K562 (cell line): Measurements from ENCODE around the gene HOXA11. TPM values are rescaled to one million over a fixed set of nuclear protein-coding genes. Genes with fewer than 3 reads are reported as not detected.

Experiments used
- BRD9 ChIP-seq: fragments of 450-650 bp; IDR thresholded peaks from 2 replicates; pipeline ENCODE4 v1.6.1; 2018; ENCODE audit warnings: low read depth; ENCODE audit not compliant: partially characterized antibody
- CHD2 ChIP-seq: IDR thresholded peaks from 2 replicates; pipeline ENCODE4 v1.6.1; 2011; ENCODE audit warnings: low read depth, low read length
- JUNB ChIP-seq: fragments of 450-650 bp; formaldehyde crosslinking; conservative IDR thresholded peaks from 2 replicates; pipeline ENCODE4 v1.4.0; 2020; ENCODE audit warnings: mild to moderate bottlenecking
- MCM2 ChIP-seq: fragments of 450-650 bp; IDR thresholded peaks from 2 replicates; pipeline ENCODE4 v1.6.1; 2017; ENCODE audit warnings: low read depth, mild to moderate bottlenecking
- PHB ChIP-seq: fragments of 250-450 bp; sonication (Bioruptor Pico); IDR thresholded peaks from 2 replicates; pipeline ENCODE4 v1.5.0; 2021
- PHTF2 ChIP-seq: fragments of 250-450 bp; sonication (Bioruptor Pico); IDR thresholded peaks from 2 replicates; pipeline ENCODE4 v1.5.0; 2021; ENCODE audit warnings: mild to moderate bottlenecking
- RNF2 ChIP-seq: sonication (generic); IDR thresholded peaks from 2 replicates; pipeline ENCODE4 v1.6.1; 2016
- SAFB2 ChIP-seq: fragments of 200-400 bp; formaldehyde crosslinking; IDR thresholded peaks from 2 replicates; pipeline ENCODE4 v1.6.1; 2018; ENCODE audit warnings: borderline replicate concordance, low read length, low read depth, moderate library complexity; ENCODE audit not compliant: severe bottlenecking
- STAG1 ChIP-seq: sonication (generic); formaldehyde crosslinking; IDR thresholded peaks from 2 replicates; pipeline ENCODE4 v1.5.0; 2020; ENCODE audit warnings: missing genetic modification reagents, borderline replicate concordance
- TBL1XR1 ChIP-seq, 2 experiments: IDR thresholded peaks; 2 replicates each; pipeline ENCODE4 v1.6.1; 2012; ENCODE audit warnings: improper control_type of control experiment in 2 of 2, low read length in 2 of 2, mild to moderate bottlenecking in 1 of 2
- TCF3 ChIP-seq: sonication (generic); formaldehyde crosslinking; IDR thresholded peaks from 2 replicates; pipeline ENCODE4 v1.4.0; 2020; ENCODE audit warnings: mild to moderate bottlenecking, missing genetic modification reagents
- ZFX ChIP-seq: sonication (generic); formaldehyde crosslinking; IDR thresholded peaks from 2 replicates; pipeline ENCODE4 v1.8.0; 2022; ENCODE audit warnings: mild to moderate bottlenecking, missing genetic modification reagents, moderate library complexity
- ZNF76 ChIP-seq: fragments of 250-450 bp; sonication (Bioruptor Pico); IDR thresholded peaks from 2 replicates; pipeline ENCODE4 v1.4.0; 2020; ENCODE audit warnings: mild to moderate bottlenecking, moderate library complexity, borderline replicate concordance
- polyA plus RNA-seq, 8 experiments: library from polyadenylated mRNA; depleted of rRNA in 4 of 8; stranded (reverse) in 5 of 8; unstranded in 3 of 8; fragments of >200 nt; fragmentation: Nextera tagmentation in 2 of 8; fragmentation: Illumina TruSeq in 1 of 8; extraction: Ambion mirVana in 2 of 8; extraction: Trizol in 1 of 8; gene quantifications; 2 replicates each; pipeline versions ENCODE4 v1.2.1 to v1.2.3, GENCODE V29; 2011 to 2014; ENCODE audit warnings: inconsistent platforms in 1 of 8, missing spikeins in 1 of 8
- total RNA-seq, 7 experiments: library from RNA; depleted of rRNA in 6 of 7; stranded (reverse); fragments of >200 nt in 6 of 7; fragmentation: Illumina TruSeq in 2 of 7; extraction: Trizol in 2 of 7; gene quantifications; 2 replicates each; pipeline versions ENCODE4 v1.2.1 to v1.2.3, GENCODE V29; 2011 to 2021; ENCODE audit warnings: low replicate concordance in 1 of 7
- TF ChIP-seq, protein P1 (sequence below): sonication (generic); formaldehyde crosslinking; IDR thresholded peaks from 2 replicates; pipeline ENCODE4 v1.8.1; 2023; ENCODE audit warnings: mild to moderate bottlenecking, missing genetic modification reagents
- TF ChIP-seq, protein P2 (sequence below), 2 experiments: fragments of 450-650 bp; IDR thresholded peaks; 2 replicates each; pipeline ENCODE4 v1.6.1; 2016; ENCODE audit warnings: mild to moderate bottlenecking in 2 of 2, borderline replicate concordance in 1 of 2, low read depth in 1 of 2, moderate library complexity in 1 of 2
- TF ChIP-seq, protein P3 (sequence below): fragments of 250-450 bp; sonication (Bioruptor Pico); IDR thresholded peaks from 2 replicates; pipeline ENCODE4 v1.4.0; 2020; ENCODE audit warnings: mild to moderate bottlenecking, moderate library complexity, borderline replicate concordance

The HOXA11 gene
- total and polyA plus RNA-seq, 9 of the 15 experiments (the other 6 are each of a cell fraction or from before 2014, with no cell fraction given) = not detected

DNA sequence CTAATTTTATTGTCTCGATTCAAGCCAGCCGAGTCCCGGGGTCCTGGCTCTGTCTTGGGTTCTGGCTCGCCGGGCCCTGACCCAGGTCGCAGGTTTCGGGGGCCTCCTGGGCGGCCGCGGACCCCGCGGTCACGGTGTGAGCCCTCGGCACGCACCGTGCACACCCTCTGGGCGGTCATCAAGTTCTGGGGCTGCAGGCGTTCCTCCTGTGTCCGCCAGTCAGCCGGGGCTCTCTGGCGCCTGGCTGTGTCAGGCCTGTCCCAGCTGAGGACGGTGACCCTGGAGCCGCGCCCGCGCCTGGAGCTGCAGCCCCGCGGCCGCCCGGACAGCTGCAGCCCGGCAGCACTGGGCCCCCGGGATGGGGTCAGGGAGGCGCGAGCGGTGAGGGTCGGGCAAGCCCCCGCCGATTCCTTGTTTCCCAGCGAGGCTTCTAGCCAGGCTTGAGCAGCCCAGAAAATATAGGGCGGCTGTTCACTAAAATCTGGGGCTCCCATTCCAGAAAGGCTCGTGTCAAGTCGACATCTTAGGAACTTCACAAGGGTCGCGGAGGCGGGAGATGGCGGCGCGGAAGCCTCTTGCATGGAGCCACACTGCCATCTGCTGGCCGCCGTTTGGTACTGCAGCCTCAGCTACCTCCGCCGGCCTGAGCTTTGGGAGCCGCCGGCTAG, 24.4 kb downstream of the HOXA11 start (continued):
- TF ChIP-seq, protein P1, sequence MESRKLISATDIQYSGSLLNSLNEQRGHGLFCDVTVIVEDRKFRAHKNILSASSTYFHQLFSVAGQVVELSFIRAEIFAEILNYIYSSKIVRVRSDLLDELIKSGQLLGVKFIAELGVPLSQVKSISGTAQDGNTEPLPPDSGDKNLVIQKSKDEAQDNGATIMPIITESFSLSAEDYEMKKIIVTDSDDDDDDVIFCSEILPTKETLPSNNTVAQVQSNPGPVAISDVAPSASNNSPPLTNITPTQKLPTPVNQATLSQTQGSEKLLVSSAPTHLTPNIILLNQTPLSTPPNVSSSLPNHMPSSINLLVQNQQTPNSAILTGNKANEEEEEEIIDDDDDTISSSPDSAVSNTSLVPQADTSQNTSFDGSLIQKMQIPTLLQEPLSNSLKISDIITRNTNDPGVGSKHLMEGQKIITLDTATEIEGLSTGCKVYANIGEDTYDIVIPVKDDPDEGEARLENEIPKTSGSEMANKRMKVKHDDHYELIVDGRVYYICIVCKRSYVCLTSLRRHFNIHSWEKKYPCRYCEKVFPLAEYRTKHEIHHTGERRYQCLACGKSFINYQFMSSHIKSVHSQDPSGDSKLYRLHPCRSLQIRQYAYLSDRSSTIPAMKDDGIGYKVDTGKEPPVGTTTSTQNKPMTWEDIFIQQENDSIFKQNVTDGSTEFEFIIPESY (CRISPR knock-in tag) = peak; percentile 85
- TF ChIP-seq ZNF76 (CRISPR knock-in tag) (no peak), SAFB2 (no peak), TCF3 (CRISPR knock-in tag) (no peak), BRD9 (no peak), JUNB (CRISPR knock-in tag) (no peak), ZFX (CRISPR knock-in tag) (no peak), TBL1XR1 (IDR thresholded peaks at IDR 0.05; ENCODE audit: low read length in 2 of 2) (no peak), CHD2 (no peak), STAG1 (CRISPR knock-in tag) (peak; percentile 80), PHB (CRISPR knock-in tag) (no peak), MCM2 (no peak), PHTF2 (CRISPR knock-in tag) (no peak), RNF2 (no peak)
- TF ChIP-seq, protein P2, sequence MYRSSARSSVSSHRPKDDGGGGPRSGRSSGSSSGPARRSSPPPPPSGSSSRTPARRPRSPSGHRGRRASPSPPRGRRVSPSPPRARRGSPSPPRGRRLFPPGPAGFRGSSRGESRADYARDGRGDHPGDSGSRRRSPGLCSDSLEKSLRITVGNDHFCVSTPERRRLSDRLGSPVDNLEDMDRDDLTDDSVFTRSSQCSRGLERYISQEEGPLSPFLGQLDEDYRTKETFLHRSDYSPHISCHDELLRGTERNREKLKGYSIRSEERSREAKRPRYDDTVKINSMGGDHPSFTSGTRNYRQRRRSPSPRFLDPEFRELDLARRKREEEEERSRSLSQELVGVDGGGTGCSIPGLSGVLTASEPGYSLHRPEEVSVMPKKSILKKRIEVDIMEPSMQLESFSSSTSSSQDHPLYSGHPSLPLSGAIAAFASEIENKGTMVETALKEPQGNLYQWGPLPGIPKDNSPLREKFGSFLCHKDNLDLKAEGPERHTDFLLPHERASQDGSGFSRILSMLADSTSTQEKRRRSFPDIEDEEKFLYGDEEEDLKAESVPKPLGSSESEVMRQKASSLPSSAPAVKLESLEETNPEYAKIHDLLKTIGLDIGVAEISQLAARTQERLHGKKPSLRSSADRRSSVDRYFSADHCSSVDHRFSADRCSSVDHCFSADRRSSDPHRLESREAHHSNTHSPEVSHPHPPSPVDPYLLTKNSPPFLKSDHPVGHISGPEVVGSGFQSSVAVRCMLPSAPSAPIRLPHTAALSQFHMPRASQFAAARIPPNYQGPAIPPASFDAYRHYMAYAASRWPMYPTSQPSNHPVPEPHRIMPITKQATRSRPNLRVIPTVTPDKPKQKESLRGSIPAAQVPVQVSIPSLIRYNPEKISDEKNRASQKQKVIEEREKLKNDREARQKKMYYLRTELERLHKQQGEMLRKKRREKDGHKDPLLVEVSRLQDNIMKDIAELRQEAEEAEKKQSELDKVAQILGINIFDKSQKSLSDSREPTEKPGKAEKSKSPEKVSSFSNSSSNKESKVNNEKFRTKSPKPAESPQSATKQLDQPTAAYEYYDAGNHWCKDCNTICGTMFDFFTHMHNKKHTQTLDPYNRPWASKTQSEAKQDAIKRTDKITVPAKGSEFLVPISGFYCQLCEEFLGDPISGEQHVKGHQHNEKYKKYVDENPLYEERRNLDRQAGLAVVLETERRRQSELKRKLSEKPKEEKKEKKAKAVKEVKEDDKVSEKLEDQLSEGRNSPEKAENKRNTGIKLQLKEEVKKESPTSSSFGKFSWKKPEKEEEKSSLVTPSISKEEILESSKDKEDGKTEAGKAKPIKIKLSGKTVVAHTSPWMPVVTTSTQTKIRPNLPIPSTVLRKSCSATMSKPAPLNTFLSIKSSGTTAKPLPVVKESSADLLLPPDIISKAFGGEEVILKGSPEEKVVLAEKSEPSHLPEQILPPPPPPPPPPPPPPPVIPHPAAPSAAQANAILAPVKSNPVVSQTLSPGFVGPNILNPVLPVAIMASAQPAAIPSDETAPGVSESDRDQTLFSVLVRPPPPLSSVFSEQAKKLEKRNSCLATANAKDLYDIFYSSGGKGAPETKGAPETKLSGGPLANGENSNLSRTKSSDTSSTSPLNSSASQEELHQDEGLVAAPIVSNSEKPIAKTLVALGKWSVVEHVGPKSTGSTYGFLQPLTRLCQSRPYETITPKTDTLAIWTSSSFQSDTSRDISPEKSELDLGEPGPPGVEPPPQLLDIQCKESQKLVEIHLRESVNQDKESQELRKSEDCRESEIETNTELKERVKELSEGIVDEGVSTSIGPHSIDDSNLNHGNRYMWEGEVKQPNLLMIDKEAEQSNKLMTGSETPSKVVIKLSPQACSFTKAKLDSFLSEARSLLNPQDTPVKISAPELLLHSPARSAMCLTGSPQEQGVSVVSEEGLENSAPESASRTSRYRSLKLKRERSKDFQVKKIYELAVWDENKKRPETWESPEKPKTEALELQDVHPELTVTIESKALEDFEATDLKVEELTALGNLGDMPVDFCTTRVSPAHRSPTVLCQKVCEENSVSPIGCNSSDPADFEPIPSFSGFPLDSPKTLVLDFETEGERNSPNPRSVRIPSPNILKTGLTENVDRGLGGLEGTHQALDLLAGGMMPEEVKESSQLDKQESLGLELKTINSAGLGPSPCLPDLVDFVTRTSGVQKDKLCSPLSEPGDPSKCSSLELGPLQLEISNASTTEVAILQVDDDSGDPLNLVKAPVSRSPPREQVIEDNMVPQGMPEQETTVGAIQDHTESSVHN (IDR thresholded peaks at IDR 0.05; ENCODE audit: borderline replicate concordance in 1 of 2, low read depth in 1 of 2) = no peak
- TF ChIP-seq, protein P3, sequence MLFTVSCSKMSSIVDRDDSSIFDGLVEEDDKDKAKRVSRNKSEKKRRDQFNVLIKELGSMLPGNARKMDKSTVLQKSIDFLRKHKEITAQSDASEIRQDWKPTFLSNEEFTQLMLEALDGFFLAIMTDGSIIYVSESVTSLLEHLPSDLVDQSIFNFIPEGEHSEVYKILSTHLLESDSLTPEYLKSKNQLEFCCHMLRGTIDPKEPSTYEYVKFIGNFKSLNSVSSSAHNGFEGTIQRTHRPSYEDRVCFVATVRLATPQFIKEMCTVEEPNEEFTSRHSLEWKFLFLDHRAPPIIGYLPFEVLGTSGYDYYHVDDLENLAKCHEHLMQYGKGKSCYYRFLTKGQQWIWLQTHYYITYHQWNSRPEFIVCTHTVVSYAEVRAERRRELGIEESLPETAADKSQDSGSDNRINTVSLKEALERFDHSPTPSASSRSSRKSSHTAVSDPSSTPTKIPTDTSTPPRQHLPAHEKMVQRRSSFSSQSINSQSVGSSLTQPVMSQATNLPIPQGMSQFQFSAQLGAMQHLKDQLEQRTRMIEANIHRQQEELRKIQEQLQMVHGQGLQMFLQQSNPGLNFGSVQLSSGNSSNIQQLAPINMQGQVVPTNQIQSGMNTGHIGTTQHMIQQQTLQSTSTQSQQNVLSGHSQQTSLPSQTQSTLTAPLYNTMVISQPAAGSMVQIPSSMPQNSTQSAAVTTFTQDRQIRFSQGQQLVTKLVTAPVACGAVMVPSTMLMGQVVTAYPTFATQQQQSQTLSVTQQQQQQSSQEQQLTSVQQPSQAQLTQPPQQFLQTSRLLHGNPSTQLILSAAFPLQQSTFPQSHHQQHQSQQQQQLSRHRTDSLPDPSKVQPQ (CRISPR knock-in tag) = no peak
